Left ventricle myocardium superior (tissue), 1 donor: ENCODE results near the gene GDPD3. TPM values are rescaled to one million over a fixed set of nuclear protein-coding genes. Genes with fewer than 3 reads are reported as not detected.

Experiments
- ATAC-seq: fragments of 200-7000 bp; cut with Tn5 transposase; one replicate; pipeline ENCODE4 v1.9.1; 2020; ENCODE audit warnings: mild to moderate bottlenecking, moderate library complexity
- DNase-seq: peaks from one replicate; pipeline ENCODE4 v3.0.0-alpha.2; 2020
- intact Hi-C: fragments of 100-400 bp; cut with micrococcal nuclease; formaldehyde crosslinking; loops from one replicate; pipeline ENCODE4 v1.11.0; 2022
- total RNA-seq: library from RNA; stranded (reverse); fragmentation: NEBNext Ultra II Directional; extraction: Animal tissue kit (Norgen Biotek cat#: 25700); gene quantifications from one replicate; pipeline ENCODE4 v1.2.1, GENCODE V29; 2021
- donor health status: DM: no; HTN: yes; CAD: no; lungs with severe emphysema.

Gene GDPD3
- total RNA-seq, 1 donor from 2014 or later: 2.0 TPM

- peak; percentile 99 for DNase-seq
- intact Hi-C loops: no loop called here
- peak; percentile 85 for ATAC-seq
These were observed 48.0 kb downstream of the GDPD3 start, which contains the start of gene ALDOA for GRCh38 chr16:30065102-30065942. TSS of gene ALDOA (plus strand) at chr16:30065760. CDS start at chr16:30066898, 1,138 bp downstream.

GRCh38 chr16:30064729-30065101, 48.6 kb downstream of the GDPD3 start:
- ATAC-seq: peak; percentile 2
- no peak for DNase-seq
- intact Hi-C loops: no loop called here

GRCh38 chr16:30063893-30064728, 49.2 kb downstream of the GDPD3 start:
- intact Hi-C loops: no loop called here
- DNase-seq (peak; percentile 88), ATAC-seq (peak; percentile 60)

GRCh38 chr16:30063278-30063892, 50.0 kb downstream of the GDPD3 start:
- ATAC-seq: no peak
- intact Hi-C loops: no loop called here
- no peak for DNase-seq

GRCh38 chr16:30060836-30061554, 52.3 kb downstream of the GDPD3 start:
- DNase-seq (peak; percentile 66), ATAC-seq (no peak)
- intact Hi-C loops: no loop called here

GRCh38 chr16:30060346-30060745, 53.0 kb downstream of the GDPD3 start:
- no peak for ATAC-seq
- DNase-seq: no peak
- intact Hi-C loops: no loop called here

GRCh38 chr16:30054959-30055553, 58.3 kb downstream of the GDPD3 start:
- ATAC-seq (no peak), DNase-seq (no peak)
- intact Hi-C loops: no loop called here

Other genes starting within 250 kb of the GDPD3 start
- 0.22 TPM for gene SEZ6L2, start 214.0 kb downstream of the GDPD3 start, total RNA-seq
- gene ASPHD1, start 213.0 kb downstream of the GDPD3 start, total RNA-seq: 0.37 TPM
- 5.5 TPM for gene KCTD13, start 187.3 kb downstream of the GDPD3 start, total RNA-seq
- 66.2 TPM for gene TMEM219, start 151.5 kb downstream of the GDPD3 start, total RNA-seq
- 34.9 TPM for gene TAOK2, start 139.7 kb downstream of the GDPD3 start, total RNA-seq
- 19.4 TPM for gene HIRIP3, start 117.9 kb downstream of the GDPD3 start, total RNA-seq
- 31.3 TPM for gene INO80E, start 117.3 kb downstream of the GDPD3 start, total RNA-seq
- gene DOC2A, start 102.5 kb downstream of the GDPD3 start, total RNA-seq: 0.82 TPM
- not detected for gene C16orf92, start 90.3 kb downstream of the GDPD3 start, total RNA-seq
- gene TLCD3B, start 82.3 kb downstream of the GDPD3 start, total RNA-seq: not detected
- 4,258 TPM for gene ALDOA, start 47.8 kb downstream of the GDPD3 start, total RNA-seq
- 33.1 TPM for gene PPP4C, start 37.5 kb downstream of the GDPD3 start, total RNA-seq
- 0.79 TPM for gene TBX6, start 21.6 kb downstream of the GDPD3 start, total RNA-seq
- gene YPEL3, start 17.3 kb downstream of the GDPD3 start, total RNA-seq: 66.0 TPM
- 44.7 TPM for gene MAPK3, start 9.7 kb upstream of the GDPD3 start, total RNA-seq
- gene CORO1A, start 70.1 kb upstream of the GDPD3 start, total RNA-seq: 10.3 TPM
- gene BOLA2B, start 80.1 kb upstream of the GDPD3 start, total RNA-seq: 49.5 TPM
- 16.5 TPM for gene SLX1A, start 80.3 kb upstream of the GDPD3 start, total RNA-seq
- gene SULT1A3, start 85.7 kb upstream of the GDPD3 start, total RNA-seq: 12.5 TPM
- 3.5 TPM for gene NPIPB13, start 134.9 kb upstream of the GDPD3 start, total RNA-seq
- gene CD2BP2, start 241.8 kb upstream of the GDPD3 start, total RNA-seq: 29.3 TPM